ENCODE measurements around the gene ZFYVE26.

GRCh38 chr14:67806246-67806645 lies 10.1 kb downstream of the ZFYVE26 start:
- no peak for TF ChIP-seq EZH2 (IDR thresholded peaks at IDR 0.05)
- TF ChIP-seq POLR2AphosphoS5 (IDR thresholded peaks at IDR 0.05; ENCODE audit: borderline replicate concordance, low read depth, low read length), result no peak
